Measurements from ENCODE around the gene ASCL4. TPM values are rescaled to one million over a fixed set of nuclear protein-coding genes. Genes with fewer than 3 reads are reported as not detected.

ASCL4 gene
- total and polyA plus RNA-seq, 2 experiments from 2014 or later: 0.30 TPM; not detected in 1

GRCh38 chr12:107775093-107775721 is 703 bp downstream of the ASCL4 start:
- peaks cover 79% of the 10 kb centered on the region for H3K27me3 ChIP-seq
- H3K9me3 ChIP-seq (ENCODE audit: low read depth): no peaks in the 10 kb centered on the region
- H3K27ac ChIP-seq: no peak overlapping the region
- no peaks in the 10 kb centered on the region for H3K9me2 ChIP-seq (replicated peaks; ENCODE audit: insufficient read depth)
- peaks cover 6% of the 10 kb centered on the region for H3K4me1 ChIP-seq (ENCODE audit: insufficient read depth)
- TF ChIP-seq EZH2phosphoT487 (IDR thresholded peaks at IDR 0.05; ENCODE audit: low read depth, severe bottlenecking, unreplicated experiment) (no peak), EZH2 (IDR thresholded peaks at IDR 0.05; ENCODE audit: borderline replicate concordance) (no peak)
- TF ChIP-seq, protein P1, sequence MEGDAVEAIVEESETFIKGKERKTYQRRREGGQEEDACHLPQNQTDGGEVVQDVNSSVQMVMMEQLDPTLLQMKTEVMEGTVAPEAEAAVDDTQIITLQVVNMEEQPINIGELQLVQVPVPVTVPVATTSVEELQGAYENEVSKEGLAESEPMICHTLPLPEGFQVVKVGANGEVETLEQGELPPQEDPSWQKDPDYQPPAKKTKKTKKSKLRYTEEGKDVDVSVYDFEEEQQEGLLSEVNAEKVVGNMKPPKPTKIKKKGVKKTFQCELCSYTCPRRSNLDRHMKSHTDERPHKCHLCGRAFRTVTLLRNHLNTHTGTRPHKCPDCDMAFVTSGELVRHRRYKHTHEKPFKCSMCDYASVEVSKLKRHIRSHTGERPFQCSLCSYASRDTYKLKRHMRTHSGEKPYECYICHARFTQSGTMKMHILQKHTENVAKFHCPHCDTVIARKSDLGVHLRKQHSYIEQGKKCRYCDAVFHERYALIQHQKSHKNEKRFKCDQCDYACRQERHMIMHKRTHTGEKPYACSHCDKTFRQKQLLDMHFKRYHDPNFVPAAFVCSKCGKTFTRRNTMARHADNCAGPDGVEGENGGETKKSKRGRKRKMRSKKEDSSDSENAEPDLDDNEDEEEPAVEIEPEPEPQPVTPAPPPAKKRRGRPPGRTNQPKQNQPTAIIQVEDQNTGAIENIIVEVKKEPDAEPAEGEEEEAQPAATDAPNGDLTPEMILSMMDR (IDR thresholded peaks at IDR 0.05; ENCODE audit: poor library complexity): no peak
- peak overlapping the region; percentile 73 for H3K4me2 ChIP-seq
- WGBS (ENCODE audit: low lambda C conversion rate, missing lambda C conversion rate): 3% methylated on average over 63 of the region's 66 CpGs
- H3K36me3 ChIP-seq (replicated peaks; ENCODE audit: insufficient read depth, low read depth): no peaks in the 10 kb centered on the region
- no peak overlapping the region for H2AFZ ChIP-seq
- H4K20me1 ChIP-seq (ENCODE audit: insufficient read depth, poor library complexity, severe bottlenecking): no peaks in the 10 kb centered on the region
- no peak overlapping the region for H3K4me3 ChIP-seq
- DNase-seq (ENCODE audit: low spot score): peak; percentile 14
- H3K79me2 ChIP-seq: no peaks in the 10 kb centered on the region

GRCh38 chr12:107776171-107776570 is 1.7 kb downstream of the ASCL4 start:
- H3K79me2 ChIP-seq: no peaks in the 10 kb centered on the region
- 57% methylated on average over 6 of the region's 6 CpGs for WGBS (ENCODE audit: low lambda C conversion rate, missing lambda C conversion rate)
- H4K20me1 ChIP-seq (ENCODE audit: insufficient read depth, poor library complexity, severe bottlenecking): no peaks in the 10 kb centered on the region
- no peaks in the 10 kb centered on the region for H3K9me2 ChIP-seq (replicated peaks; ENCODE audit: insufficient read depth)
- no peak overlapping the region for H3K4me2 ChIP-seq
- no peak overlapping the region for H3K4me3 ChIP-seq
- peaks cover 73% of the 10 kb centered on the region for H3K27me3 ChIP-seq
- peaks cover 6% of the 10 kb centered on the region for H3K4me1 ChIP-seq (ENCODE audit: insufficient read depth)
- H3K9me3 ChIP-seq (ENCODE audit: low read depth): no peaks in the 10 kb centered on the region
- no peaks in the 10 kb centered on the region for H3K36me3 ChIP-seq (replicated peaks; ENCODE audit: insufficient read depth, low read depth)
- TF ChIP-seq, protein P1 (IDR thresholded peaks at IDR 0.05; ENCODE audit: poor library complexity): no peak
- H3K27ac ChIP-seq: no peak overlapping the region
- H2AFZ ChIP-seq: no peak overlapping the region
- no peak for DNase-seq (ENCODE audit: low spot score)

DNA sequence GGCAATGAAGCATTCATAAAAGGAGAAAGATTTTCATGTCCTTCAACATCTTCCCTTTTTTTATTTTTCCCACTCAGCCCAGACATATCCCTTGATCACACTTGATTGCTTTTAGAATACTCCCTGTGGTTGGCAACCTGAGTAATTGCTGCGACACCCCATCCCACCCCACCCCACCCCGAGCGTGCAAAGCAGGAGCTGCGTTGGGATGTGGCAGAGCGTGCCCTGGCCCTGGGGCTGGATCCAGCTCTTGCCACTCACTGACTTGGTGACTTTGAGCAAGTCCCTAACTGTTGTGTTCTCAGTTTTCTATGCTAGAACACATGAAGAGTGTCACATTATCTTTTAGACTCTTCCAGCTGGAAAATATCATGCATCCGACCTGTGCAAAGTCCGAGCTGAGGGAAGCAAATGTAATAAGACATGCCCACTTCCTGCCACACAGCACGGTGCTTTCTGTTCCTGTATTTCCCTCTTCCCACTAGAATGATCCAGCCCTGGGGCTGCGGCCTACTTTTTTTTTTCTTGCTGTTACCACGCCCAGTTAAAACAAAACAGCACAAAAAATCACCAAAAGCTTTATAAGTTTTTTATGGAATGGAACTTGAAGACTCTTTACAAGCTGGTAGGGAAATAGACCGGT is 4.0 kb downstream of the ASCL4 start:
- no peak overlapping the region for H2AFZ ChIP-seq
- H3K79me2 ChIP-seq: no peaks in the 10 kb centered on the region
- H3K4me2 ChIP-seq: no peak overlapping the region
- TF ChIP-seq, protein P1 (IDR thresholded peaks at IDR 0.05; ENCODE audit: poor library complexity): no peak
- TF ChIP-seq EZH2phosphoT487 (IDR thresholded peaks at IDR 0.05; ENCODE audit: low read depth, severe bottlenecking, unreplicated experiment) (no peak), EZH2 (IDR thresholded peaks at IDR 0.05; ENCODE audit: borderline replicate concordance) (no peak)
- no peaks in the 10 kb centered on the region for H3K36me3 ChIP-seq (replicated peaks; ENCODE audit: insufficient read depth, low read depth)
- H3K9me2 ChIP-seq (replicated peaks; ENCODE audit: insufficient read depth): no peaks in the 10 kb centered on the region
- H3K27ac ChIP-seq: no peak overlapping the region
- DNase-seq (ENCODE audit: low spot score): no peak
- WGBS (ENCODE audit: low lambda C conversion rate, missing lambda C conversion rate): 66% methylated on average over 11 of the region's 11 CpGs
- peaks cover 56% of the 10 kb centered on the region for H3K27me3 ChIP-seq
- H3K4me1 ChIP-seq (ENCODE audit: insufficient read depth): peaks cover 6% of the 10 kb centered on the region
- H3K4me3 ChIP-seq: no peak overlapping the region
- H4K20me1 ChIP-seq (ENCODE audit: insufficient read depth, poor library complexity, severe bottlenecking): no peaks in the 10 kb centered on the region
- no peaks in the 10 kb centered on the region for H3K9me3 ChIP-seq (ENCODE audit: low read depth)
